H4 (cell line): ENCODE measurements around the gene HNRNPH3. TPM values are rescaled to one million over a fixed set of nuclear protein-coding genes. Genes with fewer than 3 reads are reported as not detected.

ENCODE experiments used
- total RNA-seq: library from RNA; depleted of rRNA; stranded (reverse); fragments of >200 nt; shearing (Covaris generic); gene quantifications from 2 replicates; pipeline ENCODE4 v1.2.3, GENCODE V29; 2014; rRNA removed

HNRNPH3 gene
- total RNA-seq, 1 experiment from 2014 or later, result 21.1 TPM

Other genes with a start within 250 kb of the HNRNPH3 start
- 3.8 and 5.5 TPM in 2 replicates for gene MYPN, start 222.6 kb upstream of the HNRNPH3 start, total RNA-seq
- 0.27 and 0.88 TPM in 2 replicates for gene ATOH7, start 100.0 kb upstream of the HNRNPH3 start, total RNA-seq
- gene PBLD, start 864 bp downstream of the HNRNPH3 start, total RNA-seq, result 2.3 and 3.1 TPM in 2 replicates
- 9.3 and 9.5 TPM in 2 replicates for gene RUFY2, start 75.2 kb downstream of the HNRNPH3 start, total RNA-seq
- gene DNA2, start 139.9 kb downstream of the HNRNPH3 start, total RNA-seq, result 12.5 and 17.6 TPM in 2 replicates
- 2.8 and 7.1 TPM in 2 replicates for gene SLC25A16, start 195.5 kb downstream of the HNRNPH3 start, total RNA-seq
- 2.0 TPM in 2 replicates for gene TET1, start 228.3 kb downstream of the HNRNPH3 start, total RNA-seq